ENCODE results near the gene MTHFD1L.
"Not testable (repeated sequence)": the region's sequence is repeated elsewhere in the genome, so short reads cannot be mapped to it uniquely, and the experiment has no call there.

MTHFD1L gene

DNA sequence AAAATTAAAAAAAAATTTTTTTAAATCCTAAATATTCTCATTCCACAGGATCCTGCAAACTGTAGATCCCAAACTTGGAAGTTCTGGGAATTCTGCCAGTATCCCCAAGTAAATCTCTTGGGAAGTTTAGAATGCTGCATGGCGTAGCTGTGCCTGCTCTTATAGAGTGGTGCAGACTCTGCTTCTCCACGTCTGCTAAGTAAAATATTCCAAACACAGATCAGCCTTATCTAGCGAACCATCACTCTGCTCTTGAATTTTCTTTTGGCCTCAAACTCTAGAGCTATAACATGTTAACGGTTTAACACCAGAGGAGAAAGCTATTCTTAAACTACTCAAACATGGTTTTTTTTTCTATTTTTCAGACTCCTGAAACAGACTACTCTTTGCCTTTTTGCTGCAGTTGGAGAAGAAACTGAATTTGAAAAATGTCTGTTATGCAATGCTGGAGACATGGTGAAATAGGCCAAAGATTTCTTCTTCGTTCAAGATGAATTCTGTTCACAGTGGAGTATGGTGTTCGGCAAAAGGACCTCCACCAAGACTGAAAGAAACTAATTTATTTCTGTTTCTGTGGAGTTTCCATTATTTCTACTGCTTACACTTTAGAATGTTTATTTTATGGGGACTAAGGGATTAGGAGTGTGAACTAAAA lies 235.8 kb downstream of the MTHFD1L start:
- DNase-seq, result no peak

DNA sequence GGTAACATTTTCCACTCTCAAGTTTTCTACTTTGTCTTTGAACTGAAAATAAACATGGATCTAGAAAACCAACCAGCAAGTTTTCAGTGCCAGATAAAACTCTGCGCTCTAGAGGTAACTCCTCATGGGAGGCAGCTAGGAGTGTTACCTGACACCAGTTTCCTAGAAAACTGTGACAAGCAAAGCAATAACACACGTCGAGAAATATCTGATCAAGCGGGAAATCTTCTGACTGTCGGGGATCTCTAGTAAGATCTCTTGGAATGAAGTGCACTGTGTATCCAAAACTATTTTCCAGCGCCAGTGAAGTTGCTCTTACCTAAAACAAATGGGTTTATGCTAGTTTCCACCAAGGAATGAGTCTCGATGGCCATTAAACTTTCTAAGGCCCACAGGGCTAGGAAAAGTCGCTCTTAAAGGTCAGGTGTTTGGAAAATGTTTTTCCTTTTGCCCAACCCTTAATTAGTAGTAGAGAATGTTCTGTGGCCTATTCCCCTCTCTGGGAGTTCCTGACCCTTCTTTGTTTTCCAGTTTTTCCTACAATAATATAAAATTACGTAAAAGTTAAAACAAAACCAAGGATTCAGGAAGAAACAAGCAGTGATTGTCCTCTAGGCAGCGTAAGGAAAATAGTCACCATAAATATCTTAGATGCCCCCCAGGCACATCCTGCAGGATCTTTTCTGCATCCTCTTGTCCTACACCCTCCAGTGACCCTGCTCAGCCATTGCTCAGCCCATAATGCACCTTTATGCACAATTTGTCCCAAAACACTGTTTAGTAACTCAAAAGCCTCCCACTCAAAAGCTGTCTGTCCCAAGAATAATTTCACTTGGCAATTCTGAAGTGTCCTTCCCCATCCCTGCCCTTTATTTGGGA lies 236.6 kb downstream of the MTHFD1L start:
- no peak for DNase-seq

DNA sequence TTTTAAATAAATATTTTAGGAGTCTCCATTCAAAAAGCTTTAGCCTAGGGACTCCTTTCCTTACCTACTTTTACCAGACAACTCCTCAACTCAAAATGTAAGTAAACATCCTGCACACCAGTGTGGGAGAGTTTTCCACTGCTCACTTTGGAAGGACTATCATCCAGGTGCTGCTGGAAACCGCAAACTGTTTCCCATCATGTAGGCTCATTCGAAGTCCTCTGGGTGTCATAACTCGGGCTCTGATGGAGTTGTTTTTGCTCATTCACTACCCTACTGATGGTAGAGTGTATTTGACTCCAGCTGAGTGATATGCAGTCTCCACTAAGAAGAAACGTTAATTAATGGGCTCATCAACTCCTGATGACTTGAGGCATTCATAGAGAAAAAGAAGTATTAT lies 237.8 kb downstream of the MTHFD1L start:
- DNase-seq, result no peak

DNA sequence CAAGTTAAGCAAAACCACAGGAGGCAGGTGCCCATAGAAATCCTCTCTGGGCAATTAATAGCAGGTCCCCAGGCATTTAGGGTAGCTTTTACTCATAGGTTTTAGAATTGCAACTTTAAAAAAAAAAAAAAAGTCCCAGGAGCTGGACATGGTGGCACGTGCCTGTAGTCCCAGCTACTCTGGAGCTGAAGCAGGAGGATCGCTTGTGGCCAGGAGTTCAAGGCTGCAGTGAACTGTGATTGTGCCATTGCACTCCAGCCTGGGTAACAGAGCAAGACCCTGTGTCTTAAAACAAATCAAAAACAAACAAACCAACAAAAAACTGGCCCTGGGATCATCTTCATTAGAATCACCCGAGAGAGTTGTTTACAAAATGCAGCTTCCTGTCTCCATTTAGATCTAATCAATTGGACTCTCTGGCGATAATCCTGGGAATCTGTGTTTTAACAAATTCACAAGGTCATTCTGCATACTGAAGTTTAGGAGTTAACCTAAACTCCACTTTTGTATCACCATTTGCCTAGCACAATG lies 242.5 kb downstream of the MTHFD1L start:
- DNase-seq, result no peak

DNA sequence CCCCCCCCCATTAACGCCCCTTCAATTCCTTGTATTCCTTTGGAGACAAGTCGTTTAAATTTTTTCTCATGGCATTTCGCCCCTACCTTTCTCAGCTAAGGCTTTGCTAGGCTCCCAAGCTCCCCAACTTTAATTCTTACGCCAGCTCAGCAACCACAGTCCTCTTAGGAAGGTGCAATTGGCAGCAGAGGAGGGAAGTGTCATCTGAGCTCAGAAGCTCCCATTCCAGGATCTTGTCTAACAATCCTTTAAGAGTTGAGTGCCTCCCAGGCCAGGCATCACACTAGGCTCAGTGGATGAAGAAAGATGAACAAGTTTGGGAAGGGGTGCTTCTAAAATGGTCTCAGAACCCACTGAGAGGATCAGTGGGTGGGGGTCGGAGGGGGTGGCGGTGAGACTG lies 243.0 kb downstream of the MTHFD1L start:
- no peak for DNase-seq

DNA sequence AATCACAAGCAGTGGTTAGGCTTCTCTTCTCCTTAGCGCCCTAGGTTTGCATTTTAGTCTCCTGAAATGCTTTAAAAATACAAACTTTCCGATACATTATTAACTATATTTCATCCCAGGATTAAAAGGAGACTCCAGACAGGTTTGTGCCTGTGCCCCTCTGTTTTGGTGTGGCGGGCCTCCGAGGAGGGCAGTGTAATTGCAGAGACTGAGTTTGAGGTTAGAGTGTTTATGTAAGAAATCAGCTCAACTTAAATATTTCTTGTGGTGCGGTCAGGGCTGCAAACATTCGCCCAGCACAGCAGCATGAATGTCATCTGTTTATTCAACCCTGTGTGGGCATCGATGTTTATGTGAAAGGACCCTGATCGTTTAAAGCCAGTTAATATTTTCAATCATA lies 243.9 kb downstream of the MTHFD1L start:
- DNase-seq, result no peak

DNA sequence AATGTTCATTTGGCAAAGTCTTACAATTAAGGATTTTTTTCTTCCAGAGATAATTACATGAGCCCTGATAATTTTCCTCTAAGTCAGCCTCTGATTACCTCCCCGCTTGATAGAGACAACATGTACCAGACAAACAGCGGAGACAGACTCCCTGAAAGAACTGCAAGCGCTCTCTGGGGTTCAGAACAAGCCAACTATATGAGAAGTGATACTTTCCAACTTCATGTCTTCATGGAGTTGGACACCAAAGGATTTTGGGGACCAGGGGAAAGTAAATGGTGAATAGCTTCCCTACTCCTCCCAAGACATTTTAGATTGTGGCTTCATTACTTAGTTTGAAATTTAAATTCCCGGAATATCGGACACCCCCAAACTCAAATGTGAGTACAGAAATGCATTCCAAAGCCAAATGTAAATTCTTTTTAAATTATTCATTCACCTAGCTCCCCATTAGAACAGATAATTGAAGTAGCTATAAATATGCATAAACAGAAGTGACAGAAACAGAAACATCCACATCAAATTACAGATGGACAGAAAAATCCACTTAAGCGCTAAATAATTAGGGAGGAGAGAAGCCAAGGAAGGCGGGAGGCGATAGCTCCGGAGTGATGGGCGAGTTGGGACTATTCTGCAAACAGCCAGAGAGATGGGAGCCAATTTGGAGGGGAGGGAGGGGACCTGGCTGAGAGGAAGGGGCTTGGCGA lies 244.5 kb downstream of the MTHFD1L start:
- no peak for DNase-seq

DNA sequence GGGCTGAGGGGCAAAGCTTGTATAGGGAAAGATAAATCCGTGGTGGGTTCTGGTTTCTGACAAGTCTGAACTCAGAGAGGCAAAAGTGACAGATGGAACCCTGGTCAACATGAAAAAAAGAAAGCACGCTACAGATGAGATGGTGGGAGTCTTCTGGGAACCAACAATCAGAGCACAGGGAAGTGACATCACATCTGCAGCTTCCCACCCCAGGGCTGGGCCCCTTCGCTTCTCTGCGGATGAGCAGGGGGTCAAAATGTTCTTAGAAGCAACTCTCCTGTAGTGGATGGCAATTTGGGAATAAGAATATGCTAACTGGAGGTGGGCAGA lies 245.0 kb downstream of the MTHFD1L start:
- DNase-seq, result no peak

DNA sequence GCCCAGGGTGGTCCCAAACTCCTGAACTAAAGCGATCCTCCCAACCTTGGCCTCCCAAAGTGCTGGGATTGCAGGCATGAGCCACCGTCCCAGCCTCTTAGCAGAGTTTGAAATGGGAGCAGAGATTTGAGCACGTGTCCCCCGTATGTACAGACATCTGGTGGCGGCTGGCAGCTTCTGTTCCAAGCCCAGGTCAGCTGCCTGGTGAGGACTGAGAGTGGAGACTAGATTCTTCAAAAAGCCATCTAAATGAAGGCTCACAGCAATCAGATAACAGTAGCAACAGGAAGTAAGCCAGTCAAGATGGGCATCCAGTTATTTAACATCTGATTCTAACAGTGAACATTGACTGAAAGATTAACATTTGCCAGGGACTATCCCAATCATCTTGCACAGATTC lies 246.2 kb downstream of the MTHFD1L start:
- no peak for DNase-seq

DNA sequence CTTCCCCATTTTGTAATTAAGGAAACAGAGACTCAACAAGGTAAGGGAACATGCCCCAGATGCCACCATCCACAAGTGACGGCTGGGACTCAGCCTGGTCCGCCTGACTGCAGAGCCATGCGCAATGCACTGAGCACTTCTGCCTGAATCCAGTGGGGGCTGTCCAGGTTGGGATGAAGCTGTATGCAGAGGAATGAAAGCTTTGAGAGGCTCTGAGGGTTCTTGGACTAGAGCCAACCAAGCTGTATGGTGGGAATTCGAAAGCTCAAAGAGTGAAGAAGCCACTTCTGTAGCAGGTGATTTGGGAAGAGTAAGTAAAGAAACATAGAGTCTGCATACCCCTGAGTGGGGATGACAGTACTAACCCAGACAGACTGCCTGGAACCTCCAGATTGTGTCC lies 246.6 kb downstream of the MTHFD1L start:
- DNase-seq, result no peak

DNA sequence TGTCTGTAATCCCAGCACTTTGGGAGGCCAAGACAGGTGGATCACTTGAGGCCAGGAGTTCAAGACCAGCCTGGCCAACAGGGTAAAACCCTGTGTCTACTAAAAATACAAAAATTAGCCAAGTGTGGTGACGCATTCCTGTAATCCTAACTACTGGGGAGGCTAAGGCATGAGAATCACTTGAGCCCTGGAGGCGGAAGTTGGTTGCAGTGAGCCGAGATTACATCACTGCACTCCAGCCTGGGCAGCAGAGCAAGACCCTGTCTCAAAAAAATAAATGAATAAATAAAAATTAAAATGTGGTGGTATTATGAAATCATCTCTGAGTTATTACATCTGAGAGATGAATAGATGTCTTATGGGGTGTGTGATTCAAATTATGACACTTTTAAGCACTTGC lies 247.4 kb downstream of the MTHFD1L start:
- DNase-seq, result not testable (repeated sequence)

DNA sequence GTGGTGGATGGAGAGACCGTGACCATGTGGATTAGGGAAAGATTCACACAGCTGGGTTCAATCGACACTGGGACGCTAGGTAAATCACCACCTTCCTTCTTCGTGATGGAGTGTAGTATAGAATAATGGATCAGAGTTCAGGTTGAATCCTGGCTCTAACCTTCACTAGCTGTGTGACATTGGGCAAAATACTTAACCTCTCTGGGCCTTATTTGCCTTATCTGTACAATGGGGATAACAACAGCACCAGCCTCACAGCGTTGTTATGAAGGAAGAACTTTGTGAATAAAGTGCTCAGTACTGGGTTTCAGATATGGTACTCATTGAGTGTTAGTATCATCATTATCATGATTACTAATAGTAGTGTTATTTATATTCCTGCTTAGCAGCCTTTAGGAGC lies 248.1 kb downstream of the MTHFD1L start:
- DNase-seq, result no peak

DNA sequence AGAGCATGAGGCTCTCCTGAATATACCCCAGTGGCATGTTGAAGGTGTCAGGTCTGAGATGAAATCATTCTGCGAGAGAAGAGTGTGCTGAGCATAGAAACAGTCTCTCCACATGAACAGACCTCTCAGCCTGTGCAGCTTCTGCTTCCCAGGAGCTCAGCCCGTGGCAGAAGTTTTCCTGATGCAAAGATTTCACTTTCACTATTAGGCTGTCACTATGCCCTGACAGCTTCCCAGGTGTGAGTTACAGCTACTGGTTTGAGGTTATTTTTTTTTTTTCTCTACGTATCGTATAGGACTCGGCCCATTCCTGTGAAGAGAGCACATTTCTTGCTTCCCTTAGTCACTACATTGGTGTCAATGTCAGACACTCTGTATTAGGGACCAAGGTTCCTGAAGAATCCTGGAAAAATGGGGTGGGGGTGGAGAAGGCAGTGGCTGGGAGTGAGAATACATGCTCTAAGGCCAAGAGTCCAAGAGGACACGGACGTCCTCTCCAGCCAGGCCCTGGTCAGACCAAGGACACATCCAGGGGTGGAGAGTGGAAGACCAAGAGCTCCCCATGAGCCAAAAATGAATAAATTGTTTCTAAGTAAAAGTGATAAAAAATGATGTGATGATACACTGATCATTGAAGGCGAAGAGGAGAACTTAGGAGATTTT lies 253.1 kb downstream of the MTHFD1L start:
- no peak for DNase-seq

DNA sequence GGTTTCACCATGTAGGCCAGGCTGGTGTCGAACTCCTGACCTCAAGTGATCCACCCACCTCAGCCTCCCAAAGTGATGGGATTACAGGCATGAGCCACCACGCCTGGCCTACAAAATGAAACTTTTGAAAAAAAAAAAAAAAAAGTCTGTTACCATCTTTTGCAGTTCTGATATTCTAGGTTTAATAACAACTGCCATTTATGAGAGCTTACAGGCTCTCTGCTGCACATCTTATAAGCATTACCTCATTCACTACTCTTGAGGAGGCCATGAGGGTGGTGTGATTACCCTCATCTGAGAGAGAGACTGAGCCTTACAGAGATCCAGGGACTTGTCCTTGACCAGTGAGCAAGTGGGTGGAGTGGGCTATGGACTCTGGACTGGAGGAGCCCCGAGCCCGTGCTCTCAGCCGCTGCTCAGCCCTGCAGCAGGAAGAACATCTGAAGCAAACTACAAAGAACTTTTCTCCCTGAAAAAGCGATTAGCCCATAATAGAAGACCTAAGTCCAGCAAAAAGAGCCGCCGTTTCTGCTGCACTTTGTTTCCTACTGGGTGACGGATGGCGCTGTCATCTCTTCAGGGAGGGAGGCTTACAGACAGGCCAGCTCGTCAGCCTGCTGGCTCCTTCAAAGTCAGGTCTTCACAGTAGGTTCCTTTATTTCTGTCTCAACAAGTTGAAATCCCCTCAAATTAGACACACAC lies 254.5 kb downstream of the MTHFD1L start:
- no peak for DNase-seq

DNA sequence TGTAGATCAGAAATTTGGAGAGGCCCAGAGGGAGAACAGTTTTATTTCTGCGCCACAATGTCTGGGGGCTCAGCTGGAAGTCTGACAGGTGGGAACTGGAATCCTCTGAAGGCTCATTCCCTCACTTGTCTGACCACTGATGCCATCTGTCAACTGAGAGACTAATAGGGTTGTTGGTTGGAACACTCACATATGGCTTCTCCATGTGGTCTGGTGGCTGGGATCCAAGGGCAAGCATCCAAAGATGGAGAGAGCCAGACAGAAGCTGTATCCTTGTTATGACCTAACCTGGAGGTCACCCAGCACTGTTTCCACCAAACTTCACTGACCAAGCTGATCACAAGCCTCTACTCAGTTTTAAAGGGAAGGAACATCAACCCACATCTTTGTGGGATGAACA lies 256.4 kb downstream of the MTHFD1L start:
- no peak for DNase-seq

DNA sequence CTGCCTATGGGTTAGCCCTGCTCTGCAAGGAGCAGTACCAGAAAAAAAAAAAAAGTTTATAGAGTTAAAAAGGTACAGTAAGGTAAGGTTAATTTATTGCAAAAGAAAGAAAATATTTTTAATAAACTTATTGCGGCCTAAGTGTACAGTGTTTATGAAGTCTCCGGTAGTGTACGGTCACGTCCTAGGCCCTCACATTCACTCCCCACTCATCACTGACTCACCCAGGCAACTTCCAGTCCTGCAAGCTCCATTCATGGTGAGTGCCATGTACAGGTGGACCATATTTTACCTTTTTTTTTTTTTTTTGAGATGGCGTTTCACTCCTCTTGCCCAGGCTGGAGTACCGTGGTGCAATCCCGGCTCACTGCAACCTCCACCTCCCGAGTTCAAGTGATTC lies 258.1 kb downstream of the MTHFD1L start:
- not testable (repeated sequence) for DNase-seq

DNA sequence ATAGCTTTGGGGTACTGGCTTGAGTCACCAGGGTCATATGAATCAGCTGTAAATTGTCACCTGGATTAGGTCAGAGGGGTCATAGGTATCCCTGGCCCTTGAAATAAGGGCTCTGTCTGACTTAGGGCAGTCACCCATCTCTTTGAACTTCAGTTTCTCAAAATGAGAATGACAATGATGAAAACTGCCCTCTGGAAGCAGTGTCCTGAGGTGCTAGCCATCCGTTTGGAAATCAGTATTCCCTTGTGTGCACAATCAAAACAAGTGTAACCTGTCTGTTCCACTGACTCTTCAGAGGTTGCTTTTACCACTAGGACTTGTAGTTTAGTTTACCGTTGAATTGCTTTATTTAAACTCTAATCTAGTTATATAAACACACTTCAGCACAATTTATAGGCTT lies 259.7 kb downstream of the MTHFD1L start:
- DNase-seq, result not testable (repeated sequence)

DNA sequence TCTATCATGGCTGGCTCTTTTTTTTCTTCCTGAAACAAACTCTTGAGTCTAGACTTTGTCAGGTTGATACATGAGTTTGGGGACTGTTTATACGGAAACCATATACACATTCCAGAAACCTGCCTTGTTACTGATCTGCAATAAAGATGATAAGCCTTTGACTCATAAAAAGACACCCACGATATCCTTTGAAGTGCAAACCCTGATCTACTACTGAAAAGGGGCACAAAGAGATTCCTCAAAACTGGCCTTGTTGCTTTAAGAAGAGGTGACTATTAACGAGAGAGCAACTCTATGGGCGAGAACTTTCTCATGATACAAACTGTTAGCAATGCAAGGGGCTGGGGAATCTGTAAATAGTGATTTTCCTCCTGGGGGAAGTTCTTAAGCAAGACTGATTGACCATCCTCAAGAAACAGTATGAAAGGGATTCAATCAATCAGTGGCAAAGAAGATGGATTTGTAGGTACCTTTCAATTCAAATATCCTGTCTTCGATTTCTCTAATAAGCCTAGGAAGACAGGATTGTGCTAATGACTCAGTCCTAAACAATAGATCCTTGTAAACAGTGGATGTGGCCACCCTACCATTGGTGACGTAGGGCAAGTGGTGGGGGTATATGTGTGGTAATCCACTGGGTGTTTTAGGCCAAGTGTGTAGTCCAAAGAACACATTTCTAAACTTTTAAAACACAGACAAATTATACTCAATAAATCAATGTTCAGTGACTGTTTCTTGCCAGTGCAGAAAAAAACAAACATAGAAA lies 260.3 kb downstream of the MTHFD1L start:
- DNase-seq, result not testable (repeated sequence)

DNA sequence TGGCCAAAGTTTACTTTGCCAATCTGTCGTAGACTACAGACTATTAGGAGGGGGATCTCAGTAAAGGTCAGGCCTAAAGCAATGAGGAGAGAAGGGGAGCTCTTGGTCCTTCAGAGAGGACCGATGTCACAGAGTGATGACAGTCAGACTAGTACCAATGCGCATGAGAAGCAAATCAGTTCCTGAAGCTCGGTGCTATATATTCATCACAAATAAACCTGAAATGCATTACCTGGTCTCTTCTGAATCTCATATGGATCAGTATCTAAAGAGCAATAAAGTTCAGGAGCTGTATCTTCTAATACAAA lies 260.9 kb downstream of the MTHFD1L start:
- DNase-seq, result not testable (repeated sequence)

DNA sequence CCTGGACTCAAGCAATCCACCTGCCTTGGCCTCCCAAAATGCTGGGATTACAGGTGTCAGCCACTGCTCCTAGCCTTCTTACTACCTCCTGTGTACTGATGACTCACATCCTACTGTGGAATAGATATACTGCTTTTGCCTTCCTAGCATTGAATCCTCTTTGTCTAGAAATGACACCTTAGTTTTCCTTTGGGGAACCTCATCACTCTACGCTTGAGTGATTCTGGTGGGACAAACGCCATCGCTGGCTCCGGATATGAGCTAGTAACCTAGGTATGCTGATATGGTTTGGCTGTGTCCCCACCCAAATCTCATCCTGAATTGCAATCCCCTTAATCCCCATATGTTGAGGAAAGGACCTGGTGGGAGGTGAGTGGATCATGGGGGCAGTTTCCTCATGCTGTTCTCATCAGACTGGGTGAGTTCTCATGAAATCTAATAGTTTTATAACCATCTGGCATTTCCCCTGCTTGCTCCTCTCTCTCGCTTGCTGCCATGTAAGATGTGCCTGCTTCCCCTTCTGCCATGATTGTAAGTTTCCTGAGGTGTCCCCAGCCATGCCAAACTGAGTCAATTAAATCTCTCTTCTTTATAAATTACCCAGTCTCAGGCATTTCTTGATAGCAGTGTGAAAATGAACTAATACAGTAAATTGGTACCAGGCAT lies 261.8 kb downstream of the MTHFD1L start:
- not testable (repeated sequence) for DNase-seq

DNA sequence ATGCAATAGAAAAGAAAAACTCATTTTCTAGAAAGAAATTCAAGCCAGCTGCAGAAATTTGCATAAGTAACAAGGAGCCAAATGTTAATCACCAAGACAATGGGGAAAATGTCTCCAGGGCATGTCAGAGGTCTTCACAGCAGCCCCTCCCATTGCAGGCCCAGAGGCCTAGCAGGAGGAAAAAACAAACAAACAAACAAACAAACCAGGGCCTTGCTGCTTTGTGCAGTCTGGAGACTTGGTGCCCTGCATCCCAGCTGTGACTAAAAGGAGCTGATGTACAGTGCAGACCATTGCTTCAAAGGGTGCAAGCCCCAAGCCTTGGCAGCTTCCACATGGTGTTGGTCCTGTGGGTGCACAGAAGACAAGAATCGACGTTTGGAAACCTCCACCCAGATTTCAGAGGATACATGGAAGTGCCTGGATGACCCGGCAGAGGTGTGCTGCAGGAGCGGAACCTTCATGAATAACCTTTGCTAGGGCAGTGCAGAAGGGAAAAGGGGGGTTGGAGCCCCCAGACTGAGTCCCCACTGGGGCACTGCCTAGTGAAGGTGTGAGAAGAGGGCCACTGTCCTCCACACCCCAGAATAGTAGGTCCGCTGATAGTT lies 263.4 kb downstream of the MTHFD1L start:
- no peak for DNase-seq

Data from activated gamma-delta T cell (primary cell).